ENCODE data around the gene ASIC1.

DNA sequence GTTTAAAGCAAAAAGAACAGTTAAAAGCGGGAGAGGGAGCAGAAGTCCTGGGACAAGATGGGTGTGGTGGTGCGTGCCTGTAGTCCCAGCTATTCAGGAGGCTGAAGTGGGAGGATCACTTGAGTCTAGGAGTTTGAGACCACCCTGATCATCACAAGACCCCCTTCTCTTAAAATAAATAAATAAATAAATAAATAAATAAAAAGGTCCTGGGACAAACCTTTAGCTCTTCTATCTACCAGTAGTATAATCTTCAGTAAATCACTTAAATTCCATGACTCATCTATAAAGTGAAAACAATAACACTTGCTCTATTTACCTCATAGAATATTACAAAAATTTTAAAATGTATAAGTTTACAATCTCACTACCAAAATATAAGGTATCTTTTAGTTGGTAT, 37.9 kb upstream of the ASIC1 start:
- TF ChIP-seq, protein P1, sequence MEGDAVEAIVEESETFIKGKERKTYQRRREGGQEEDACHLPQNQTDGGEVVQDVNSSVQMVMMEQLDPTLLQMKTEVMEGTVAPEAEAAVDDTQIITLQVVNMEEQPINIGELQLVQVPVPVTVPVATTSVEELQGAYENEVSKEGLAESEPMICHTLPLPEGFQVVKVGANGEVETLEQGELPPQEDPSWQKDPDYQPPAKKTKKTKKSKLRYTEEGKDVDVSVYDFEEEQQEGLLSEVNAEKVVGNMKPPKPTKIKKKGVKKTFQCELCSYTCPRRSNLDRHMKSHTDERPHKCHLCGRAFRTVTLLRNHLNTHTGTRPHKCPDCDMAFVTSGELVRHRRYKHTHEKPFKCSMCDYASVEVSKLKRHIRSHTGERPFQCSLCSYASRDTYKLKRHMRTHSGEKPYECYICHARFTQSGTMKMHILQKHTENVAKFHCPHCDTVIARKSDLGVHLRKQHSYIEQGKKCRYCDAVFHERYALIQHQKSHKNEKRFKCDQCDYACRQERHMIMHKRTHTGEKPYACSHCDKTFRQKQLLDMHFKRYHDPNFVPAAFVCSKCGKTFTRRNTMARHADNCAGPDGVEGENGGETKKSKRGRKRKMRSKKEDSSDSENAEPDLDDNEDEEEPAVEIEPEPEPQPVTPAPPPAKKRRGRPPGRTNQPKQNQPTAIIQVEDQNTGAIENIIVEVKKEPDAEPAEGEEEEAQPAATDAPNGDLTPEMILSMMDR (conservative IDR thresholded peaks at IDR 0.05) = no peak
- no peak for TF ChIP-seq ZFX (IDR thresholded peaks at IDR 0.05)
